Stomach (tissue), 4 donors: ENCODE measurements around the gene SMPD2.

Experiments used
- CTCF ChIP-seq, 7 experiments: fragments of 450-650 bp in 4 of 7; fragments of 200-600 bp in 3 of 7; sonication (generic) in 3 of 7; IDR thresholded peaks; one replicate each; pipeline ENCODE4 v1.5.1; 2016 to 2019; ENCODE audit warnings: antibody characterized with exemption in 7 of 7, control low read depth in 2 of 7, mild to moderate bottlenecking in 1 of 7
- POLR2A ChIP-seq, 4 donors: fragments of 450-650 bp; IDR thresholded peaks; one replicate each; pipeline ENCODE4 v1.6.1; 2016; ENCODE audit warnings: antibody characterized with exemption in 4 of 4, control low read depth in 2 of 4, mild to moderate bottlenecking in 1 of 4, moderate library complexity in 1 of 4
- POLR2AphosphoS5 ChIP-seq, 3 donors: sonication (generic); formaldehyde crosslinking; IDR thresholded peaks; one replicate each; pipeline ENCODE4 v1.6.1; 2016; ENCODE audit warnings: antibody characterized with exemption in 3 of 3

- no peak for TF ChIP-seq CTCF (IDR thresholded peaks at IDR 0.05)
- peak in 1 of 3 donors; percentile 21 for TF ChIP-seq POLR2AphosphoS5 (IDR thresholded peaks at IDR 0.05)
- no peak for TF ChIP-seq POLR2A (IDR thresholded peaks at IDR 0.05)
Observed at GRCh38 chr6:109466212-109466923, 25.8 kb downstream of the SMPD2 start.
